ENCODE measurements around the gene WDR73. TPM values are rescaled to one million over a fixed set of nuclear protein-coding genes. Genes with fewer than 3 reads are reported as not detected.

The WDR73 gene
- total RNA-seq, 3 donors from 2014 or later (not counting 1 experiment from before 2014, with no cell fraction given) = 19.2 to 26.7 (median 19.7) TPM

GRCh38 chr15:84609818-84610525, 44.1 kb downstream of the WDR73 start:
- no peak overlapping the region for H3K27ac ChIP-seq (ENCODE audit: low read length)
- peaks cover 5 to 16% of the 10 kb centered on the region in 2 donors for H3K4me1 Mint-ChIP-seq
- intact Hi-C loops (cut with micrococcal nuclease) = no loop called here
- no peak overlapping the region for H3K4me3 Mint-ChIP-seq
- peaks cover 8% of the 10 kb centered on the region for H3K36me3 ChIP-seq (ENCODE audit: control insufficient read depth, insufficient read depth, low read length)
- H3K4me3 ChIP-seq (ENCODE audit: low read length) = no peak overlapping the region
- 91% methylated on average over 11 of the region's 11 CpGs for WGBS (ENCODE audit: insufficient coverage)
- TF ChIP-seq CTCF (IDR thresholded peaks at IDR 0.05) = no peak
- no peaks in the 10 kb centered on the region for H3K9me3 ChIP-seq (ENCODE audit: control insufficient read depth, insufficient read depth, low read length)
- H3K9me3 Mint-ChIP-seq = no peaks in the 10 kb centered on the region
- H3K27me3 Mint-ChIP-seq (ENCODE audit: low read depth in 2 of 2) = no peaks in the 10 kb centered on the region
- DNase-seq (no peak), ATAC-seq (no peak)
- peaks cover 6% of the 10 kb centered on the region for H3K4me1 ChIP-seq (ENCODE audit: control insufficient read depth, insufficient read depth, low read length)
- no peak overlapping the region for H3K27ac Mint-ChIP-seq
- no peaks in the 10 kb centered on the region for H3K36me3 Mint-ChIP-seq
- H3K27me3 ChIP-seq (ENCODE audit: control insufficient read depth, insufficient read depth, low read length) = no peaks in the 10 kb centered on the region

GRCh38 chr15:84608707-84609284, 45.3 kb downstream of the WDR73 start:
- ATAC-seq (no peak), DNase-seq (no peak)
- WGBS (ENCODE audit: insufficient coverage) = 90% methylated on average over 1 of the region's 1 CpG
- Mint-ChIP-seq H3K36me3 (no peaks in the 10 kb centered on the region), H3K27me3 (ENCODE audit: low read depth in 2 of 2) (no peaks in the 10 kb centered on the region), H3K4me1 (peaks cover 12 to 20% of the 10 kb centered on the region in 2 donors), H3K27ac (no peak overlapping the region), H3K9me3 (no peaks in the 10 kb centered on the region), H3K4me3 (no peak overlapping the region)
- no peaks in the 10 kb centered on the region for H3K27me3 ChIP-seq (ENCODE audit: control insufficient read depth, insufficient read depth, low read length)
- H3K4me1 ChIP-seq (ENCODE audit: control insufficient read depth, insufficient read depth, low read length) = peaks cover 9% of the 10 kb centered on the region
- intact Hi-C loops (cut with micrococcal nuclease) = no loop called here
- TF ChIP-seq CTCF (IDR thresholded peaks at IDR 0.05) = no peak
- H3K4me3 ChIP-seq (ENCODE audit: low read length) = no peak overlapping the region
- H3K9me3 ChIP-seq (ENCODE audit: control insufficient read depth, insufficient read depth, low read length) = no peaks in the 10 kb centered on the region
- no peak overlapping the region for H3K27ac ChIP-seq (ENCODE audit: low read length)
- peaks cover 14% of the 10 kb centered on the region for H3K36me3 ChIP-seq (ENCODE audit: control insufficient read depth, insufficient read depth, low read length)

GRCh38 chr15:84606653-84607120, 47.4 kb downstream of the WDR73 start:
- Histone ChIP-seq H3K4me1 (ENCODE audit: control insufficient read depth, insufficient read depth, low read length) (peaks cover 9% of the 10 kb centered on the region), H3K9me3 (ENCODE audit: control insufficient read depth, insufficient read depth, low read length) (no peaks in the 10 kb centered on the region), H3K4me3 (ENCODE audit: low read length) (no peak overlapping the region), H3K27me3 (ENCODE audit: control insufficient read depth, insufficient read depth, low read length) (no peaks in the 10 kb centered on the region), H3K36me3 (ENCODE audit: control insufficient read depth, insufficient read depth, low read length) (peaks cover 14% of the 10 kb centered on the region), H3K27ac (ENCODE audit: low read length) (no peak overlapping the region)
- ATAC-seq (no peak), DNase-seq (no peak)
- no peak for TF ChIP-seq CTCF (IDR thresholded peaks at IDR 0.05)
- H3K27ac Mint-ChIP-seq = no peak overlapping the region
- no peak overlapping the region for H3K4me3 Mint-ChIP-seq
- 97% methylated on average over 8 of the region's 8 CpGs for WGBS (ENCODE audit: insufficient coverage)
- H3K9me3 Mint-ChIP-seq = no peaks in the 10 kb centered on the region
- intact Hi-C loops (cut with micrococcal nuclease) = no loop called here
- no peaks in the 10 kb centered on the region for H3K36me3 Mint-ChIP-seq
- H3K27me3 Mint-ChIP-seq (ENCODE audit: low read depth in 2 of 2) = no peaks in the 10 kb centered on the region
- peaks cover 17 to 20% of the 10 kb centered on the region in 2 donors for H3K4me1 Mint-ChIP-seq

All from natural killer cell (primary cell).